T-helper 22 cell (primary cell): ENCODE data around the gene IL17RE.

Source experiments
- DNase-seq: peaks from one replicate; pipeline ENCODE4 v3.0.0-alpha.2; 2020; ENCODE audit warnings: low read depth

The IL17RE gene

DNA sequence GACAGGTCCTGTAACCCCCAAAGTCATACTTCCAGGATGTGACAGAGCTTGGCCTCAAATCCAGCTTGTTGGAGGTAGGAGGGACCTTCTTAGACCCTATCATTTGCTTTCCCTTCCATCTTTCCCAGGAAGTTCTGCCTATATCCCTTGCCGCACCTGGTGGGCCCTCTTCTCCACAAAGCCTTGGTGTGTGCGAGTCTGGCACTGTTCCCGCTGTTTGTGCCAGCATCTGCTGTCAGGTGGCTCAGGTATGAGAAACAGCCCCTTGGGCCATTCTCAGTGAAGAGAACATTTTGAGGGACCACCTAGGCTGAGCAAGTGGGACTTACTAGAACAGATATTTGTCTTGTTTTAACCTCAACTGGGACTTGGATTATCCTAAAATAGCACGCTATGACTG is 1.3 kb downstream of the IL17RE start:
- DNase-seq, result no peak

DNA sequence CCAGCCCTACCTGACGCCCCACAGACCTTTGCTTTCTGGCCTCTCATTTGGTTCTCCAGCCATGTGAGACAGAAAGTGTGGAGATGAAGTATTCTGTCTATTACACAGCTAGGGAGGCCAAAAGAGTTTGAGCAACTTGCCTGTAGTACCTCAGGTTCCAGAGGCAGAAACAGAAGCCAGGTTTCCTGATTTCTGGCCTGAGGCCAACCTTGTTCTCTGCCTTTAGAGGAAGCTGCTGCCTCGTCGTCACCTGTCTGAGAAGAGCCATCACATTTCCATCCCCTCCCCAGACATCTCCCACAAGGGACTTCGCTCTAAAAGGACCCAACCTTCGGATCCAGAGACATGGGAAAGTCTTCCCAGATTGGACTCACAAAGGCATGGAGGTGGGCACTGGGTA is 3.8 kb downstream of the IL17RE start:
- no peak for DNase-seq

DNA sequence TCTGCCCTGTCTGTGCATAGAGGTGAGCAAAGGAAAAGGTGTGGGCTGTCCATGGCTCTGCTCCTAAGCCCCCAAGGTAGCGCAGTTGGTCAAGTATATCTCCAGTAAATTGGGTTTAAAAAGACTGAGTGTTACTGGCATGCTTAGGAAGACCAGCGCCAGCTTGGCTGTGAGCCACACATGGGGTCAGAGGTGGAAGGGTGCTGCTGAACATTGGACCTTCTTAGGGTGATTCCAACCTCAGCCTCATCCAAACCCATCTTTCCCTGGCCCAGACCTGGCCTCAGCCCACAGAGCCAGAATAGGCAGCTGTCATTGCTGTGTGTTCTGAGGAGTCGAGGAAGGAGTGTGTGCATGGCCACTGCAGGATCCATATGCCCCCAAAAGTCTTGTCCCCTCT is 5.6 kb downstream of the IL17RE start:
- DNase-seq, result no peak

DNA sequence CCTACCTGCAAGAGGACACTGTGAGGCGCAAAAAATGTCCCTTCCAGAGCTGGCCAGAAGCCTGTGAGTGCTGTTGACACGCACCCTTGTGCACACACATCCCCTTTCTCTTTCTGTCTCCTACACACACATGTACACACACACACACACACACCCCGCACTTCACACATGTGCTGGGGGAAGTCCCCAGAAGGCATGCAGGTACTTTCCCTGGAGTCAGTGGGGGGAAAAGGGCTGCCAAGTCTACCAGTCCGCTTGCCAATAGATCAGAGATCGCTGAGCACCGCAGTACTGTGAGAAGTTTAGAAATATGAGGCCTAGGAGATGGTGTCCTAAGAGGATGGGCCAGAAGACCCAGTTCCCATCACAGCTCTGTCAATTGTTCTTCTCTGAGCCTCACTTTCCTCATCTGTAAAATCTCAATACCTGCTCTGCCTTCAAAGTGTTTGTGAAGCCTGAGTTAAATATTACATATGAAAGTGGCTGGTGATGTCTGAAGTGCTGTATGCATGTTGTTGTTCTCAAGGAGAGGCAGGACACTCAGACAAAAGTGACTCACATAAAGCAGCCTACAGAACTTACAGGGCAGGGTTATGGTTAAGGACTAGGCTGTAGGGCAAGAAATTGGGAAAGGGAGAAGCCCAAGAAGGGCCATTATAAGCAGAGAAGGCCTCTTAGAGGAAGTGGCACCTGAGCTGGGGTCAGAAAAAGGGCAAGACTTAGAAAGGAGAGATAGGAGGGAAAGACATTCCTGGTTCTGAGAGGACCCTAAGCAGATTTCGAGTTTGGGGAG is 6.8 kb downstream of the IL17RE start:
- DNase-seq, result no peak

DNA sequence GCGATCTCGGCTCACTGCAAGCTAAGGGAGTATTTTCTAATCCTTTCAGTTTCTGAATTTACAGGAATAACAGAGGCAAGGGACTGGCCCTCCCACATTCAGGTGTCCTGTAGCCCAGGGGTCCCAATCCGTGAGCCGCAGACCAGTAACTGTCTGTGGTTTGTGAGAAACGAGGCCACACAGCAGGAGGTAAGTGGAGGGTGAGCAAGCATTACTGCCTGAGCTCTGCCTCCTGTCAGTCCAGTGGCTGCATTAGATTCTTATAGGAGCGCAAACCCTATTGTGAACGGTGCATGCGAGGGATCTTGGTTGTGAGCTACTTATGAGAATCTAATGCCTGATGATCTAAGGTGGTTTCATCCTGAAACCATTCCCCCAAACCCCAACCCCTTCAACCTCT is 9.2 kb downstream of the IL17RE start:
- no peak for DNase-seq

DNA sequence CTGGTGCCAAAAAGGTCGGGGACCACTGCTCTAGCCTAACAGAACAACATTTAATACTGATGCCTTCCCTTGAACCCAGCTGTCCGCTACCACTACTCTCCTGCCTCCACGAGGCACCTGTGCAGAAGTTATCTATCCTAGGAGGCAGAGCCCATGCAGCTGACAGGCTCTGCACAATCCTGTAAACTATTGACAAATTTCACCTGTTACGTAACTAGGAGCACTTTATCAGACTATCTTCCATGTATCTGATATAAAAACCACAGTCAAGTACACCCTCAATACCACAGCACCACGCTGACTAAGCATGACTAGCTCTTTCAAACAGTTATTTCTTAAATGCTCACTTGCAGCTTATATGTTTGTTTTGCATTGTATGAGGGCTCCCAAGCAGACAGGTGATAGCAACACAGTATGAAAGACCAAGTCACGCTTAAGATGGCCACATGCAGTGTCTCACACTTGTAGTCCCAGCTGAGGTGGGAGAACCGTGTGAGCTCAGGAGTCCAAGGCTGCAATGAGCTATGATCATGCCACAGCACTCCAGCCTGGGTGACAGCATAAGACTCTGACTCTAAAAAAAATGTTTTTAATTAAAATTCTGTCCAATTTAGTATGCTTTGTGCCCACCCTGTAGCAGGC is 9.8 kb downstream of the IL17RE start:
- peak; percentile 42 for DNase-seq

DNA sequence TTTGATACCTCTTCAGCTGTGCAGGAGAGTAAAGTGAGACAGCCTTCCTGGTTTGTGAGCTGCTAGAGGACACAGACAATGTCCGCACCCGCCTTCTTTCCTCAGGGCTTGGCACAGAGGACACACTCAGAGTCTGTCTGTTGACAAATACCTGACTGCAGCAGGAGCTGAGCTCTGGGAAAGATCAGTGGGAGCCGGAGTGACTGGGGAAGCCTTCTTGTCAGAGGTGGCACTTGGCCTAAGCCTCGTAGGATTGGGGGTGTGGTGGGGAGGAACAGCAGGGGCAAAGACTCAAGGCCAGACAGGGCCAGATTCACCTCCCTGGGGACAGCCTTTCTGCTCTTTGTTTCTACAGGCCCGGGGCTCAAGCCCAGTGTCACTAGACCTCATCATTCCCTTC is 11.0 kb downstream of the IL17RE start:
- DNase-seq, result no peak

DNA sequence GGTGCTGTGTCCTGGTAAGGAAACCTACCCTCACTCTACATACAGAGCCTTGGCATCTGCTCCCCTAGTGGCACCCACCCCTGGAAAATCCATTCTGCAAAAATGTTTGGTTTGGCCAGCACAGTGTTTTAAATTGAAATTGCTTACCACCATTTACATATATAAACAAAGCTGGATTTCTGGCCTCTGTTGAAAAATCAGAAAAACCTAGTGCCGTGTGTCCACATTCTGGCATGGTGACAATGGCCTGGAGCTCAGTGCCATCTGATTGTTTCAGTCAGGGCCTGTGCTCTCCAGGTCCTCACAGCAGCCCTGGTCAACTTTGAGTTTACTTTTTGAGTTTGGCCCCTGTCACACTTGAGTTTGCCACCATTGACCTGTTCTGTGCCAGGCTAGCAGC is 11.4 kb downstream of the IL17RE start:
- no peak for DNase-seq

DNA sequence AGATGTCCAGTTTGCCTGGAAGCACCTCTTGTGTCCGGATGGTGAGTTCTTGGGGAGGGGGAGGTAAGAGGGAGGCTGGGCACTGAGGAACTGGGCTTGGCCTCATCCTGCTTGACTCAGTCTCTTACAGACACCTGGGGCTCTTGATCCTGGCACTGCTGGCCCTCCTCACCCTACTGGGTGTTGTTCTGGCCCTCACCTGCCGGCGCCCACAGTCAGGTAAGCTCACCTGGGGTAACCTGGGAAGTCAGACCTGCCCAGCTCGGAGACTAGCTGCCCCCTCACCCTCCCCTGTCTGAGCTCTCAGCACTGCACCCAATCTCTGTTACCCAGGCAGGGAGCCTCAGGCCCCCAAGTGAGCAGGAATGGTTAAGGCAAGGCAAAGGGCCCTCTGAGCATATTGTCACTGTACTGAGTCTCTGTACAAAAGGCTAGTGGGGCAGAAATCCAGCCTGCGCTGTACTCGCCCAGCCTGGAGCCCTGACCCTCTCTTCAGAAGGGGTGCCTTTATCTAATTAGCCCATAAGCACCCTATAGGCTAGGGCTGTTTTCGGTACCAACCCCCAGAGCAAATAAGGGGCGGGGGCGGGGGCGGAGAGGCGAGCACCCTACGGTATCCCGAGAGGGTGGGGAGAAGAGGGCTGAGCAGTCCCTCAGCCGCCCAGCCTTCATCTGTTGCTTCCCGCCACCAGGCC is 12.1 kb downstream of the IL17RE start:
- DNase-seq, result no peak

DNA sequence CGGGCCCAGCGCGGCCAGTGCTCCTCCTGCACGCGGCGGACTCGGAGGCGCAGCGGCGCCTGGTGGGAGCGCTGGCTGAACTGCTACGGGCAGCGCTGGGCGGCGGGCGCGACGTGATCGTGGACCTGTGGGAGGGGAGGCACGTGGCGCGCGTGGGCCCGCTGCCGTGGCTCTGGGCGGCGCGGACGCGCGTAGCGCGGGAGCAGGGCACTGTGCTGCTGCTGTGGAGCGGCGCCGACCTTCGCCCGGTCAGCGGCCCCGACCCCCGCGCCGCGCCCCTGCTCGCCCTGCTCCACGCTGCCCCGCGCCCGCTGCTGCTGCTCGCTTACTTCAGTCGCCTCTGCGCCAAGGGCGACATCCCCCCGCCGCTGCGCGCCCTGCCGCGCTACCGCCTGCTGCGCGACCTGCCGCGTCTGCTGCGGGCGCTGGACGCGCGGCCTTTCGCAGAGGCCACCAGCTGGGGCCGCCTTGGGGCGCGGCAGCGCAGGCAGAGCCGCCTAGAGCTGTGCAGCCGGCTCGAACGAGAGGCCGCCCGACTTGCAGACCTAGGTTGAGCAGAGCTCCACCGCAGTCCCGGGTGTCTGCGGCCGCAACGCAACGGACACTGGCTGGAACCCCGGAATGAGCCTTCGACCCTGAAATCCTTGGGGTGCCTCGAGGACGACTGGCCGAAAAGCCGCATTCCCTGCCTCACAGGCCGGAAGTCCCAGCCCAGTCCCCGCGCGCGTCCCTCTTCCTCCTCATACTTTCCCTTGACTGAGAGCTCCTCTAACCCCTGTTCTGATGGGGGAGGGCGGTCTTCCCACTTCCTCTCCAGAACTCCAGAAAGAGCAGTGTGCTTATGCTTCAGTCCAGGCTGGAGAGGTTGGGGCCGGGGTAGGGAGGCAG is 12.8 kb downstream of the IL17RE start:
- no peak for DNase-seq

DNA sequence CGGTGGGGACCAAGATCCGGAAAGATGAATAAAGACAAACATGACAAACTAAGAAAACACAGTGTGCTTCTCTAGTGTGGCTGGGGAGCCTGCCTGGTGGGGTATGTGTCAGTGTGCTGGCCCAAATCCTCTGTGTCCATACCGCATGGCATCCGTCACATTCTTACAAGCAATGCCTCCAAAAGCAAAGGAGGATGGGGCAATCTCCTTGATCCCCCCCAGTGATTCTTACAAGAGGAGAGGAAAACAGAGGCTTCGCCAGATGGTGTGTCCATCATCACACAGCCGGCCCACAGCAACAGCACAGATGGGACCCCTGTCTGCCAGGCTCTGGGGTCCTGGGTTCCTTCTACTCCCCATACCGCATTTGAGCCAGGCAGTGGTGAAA is 13.7 kb downstream of the IL17RE start:
- DNase-seq, result no peak

DNA sequence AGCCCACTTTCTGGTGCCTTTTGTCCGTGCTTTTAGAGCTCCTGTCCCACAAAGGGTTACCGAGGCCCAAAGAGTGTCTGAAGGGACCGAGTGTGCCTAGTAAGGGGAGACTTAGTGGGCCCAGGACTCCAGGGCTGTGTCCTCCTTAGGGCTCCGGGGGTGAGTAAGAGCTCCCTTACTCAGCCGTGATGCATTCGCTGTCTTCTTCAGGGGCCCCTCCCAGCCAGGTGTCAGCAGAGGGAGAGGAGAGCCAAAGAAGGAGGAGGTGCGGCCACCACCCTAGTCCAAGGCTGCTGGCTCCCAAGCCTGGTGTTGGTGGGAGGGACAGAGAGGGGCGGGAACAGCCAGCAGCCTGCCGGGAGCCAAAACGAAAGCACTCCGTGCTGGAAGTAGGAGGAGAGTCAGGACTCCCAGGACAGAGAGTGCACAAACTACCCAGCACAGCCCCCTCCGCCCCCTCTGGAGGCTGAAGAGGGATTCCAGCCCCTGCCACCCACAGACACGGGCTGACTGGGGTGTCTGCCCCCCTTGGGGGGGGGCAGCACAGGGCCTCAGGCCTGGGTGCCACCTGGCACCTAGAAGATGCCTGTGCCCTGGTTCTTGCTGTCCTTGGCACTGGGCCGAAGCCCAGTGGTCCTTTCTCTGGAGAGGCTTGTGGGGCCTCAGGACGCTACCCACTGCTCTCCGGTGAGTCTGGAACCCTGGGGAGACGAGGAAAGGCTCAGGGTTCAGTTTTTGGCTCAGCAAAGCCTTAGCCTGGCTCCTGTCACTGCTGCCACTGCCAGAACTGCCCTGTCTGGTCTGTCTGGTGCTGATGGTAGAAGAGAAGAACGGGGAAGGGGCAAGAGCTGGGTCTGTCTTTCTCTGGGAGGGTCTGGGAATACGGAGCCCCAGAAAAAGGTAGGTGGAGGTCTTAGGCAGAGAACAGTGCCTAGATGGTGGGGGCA is 14.4 kb downstream of the IL17RE start, which contains the start of gene IL17RC:
Gene IL17RC, plus strand, starts transcription at position 365 of the 947 bp plus-strand sequence. Its CDS starts 218 bp downstream, at position 583.
- no peak for DNase-seq

DNA sequence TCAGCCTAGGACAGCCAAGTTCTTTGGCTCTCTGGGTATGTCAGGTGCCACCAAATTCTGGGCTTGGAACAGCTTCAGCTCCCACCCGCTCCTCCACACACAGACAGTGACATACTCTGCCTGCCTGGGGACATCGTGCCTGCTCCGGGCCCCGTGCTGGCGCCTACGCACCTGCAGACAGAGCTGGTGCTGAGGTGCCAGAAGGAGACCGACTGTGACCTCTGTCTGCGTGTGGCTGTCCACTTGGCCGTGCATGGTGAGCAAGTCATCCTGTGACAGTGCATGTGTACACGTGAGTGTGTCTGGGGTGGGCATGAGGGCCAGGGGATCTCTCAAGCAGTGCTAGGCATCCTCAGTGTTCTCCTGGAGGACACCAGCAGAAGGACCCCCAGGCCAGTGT is 15.2 kb downstream of the IL17RE start:
- no peak for DNase-seq

DNA sequence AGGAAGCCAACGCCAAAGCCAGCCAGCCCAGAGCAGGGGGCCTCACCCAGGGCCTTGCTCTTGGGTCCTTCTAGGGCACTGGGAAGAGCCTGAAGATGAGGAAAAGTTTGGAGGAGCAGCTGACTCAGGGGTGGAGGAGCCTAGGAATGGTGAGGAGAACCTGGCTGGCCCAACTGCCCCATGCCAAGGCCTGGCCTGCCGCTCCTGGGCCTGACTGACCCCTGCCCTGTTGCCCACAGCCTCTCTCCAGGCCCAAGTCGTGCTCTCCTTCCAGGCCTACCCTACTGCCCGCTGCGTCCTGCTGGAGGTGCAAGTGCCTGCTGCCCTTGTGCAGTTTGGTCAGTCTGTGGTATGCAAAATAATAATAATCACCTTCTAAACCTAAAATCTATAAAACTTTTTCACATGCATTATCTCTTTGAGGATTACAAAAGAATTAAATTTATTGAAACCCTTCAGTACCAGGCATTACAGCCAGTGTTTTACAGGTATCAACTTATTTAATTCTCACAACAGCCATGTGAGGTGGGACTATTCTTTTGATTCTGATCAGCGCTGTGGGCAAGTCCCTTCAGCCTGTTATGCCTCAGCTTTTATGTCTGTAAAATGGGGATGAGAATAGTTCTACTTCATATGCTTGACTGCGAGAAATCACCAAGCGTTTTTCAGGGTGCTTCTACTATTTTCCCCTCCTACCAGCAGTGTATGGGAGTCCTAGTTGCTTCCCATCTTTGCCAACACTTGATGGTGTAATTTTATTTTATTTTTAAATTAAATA is 15.8 kb downstream of the IL17RE start:
- DNase-seq, result no peak

DNA sequence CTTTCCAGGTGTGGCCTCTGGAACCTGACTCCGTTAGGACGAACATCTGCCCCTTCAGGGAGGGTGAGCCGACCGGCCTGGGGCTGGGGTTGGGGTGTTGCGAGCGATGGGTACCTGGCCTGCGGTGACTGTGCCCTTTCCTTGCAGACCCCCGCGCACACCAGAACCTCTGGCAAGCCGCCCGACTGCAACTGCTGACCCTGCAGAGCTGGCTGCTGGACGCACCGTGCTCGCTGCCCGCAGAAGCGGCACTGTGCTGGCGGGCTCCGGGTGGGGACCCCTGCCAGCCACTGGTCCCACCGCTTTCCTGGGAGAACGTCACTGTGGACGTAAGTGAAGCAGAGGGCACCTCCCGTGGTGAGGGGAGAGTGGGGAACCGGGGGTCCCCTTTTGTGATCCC is 25.5 kb downstream of the IL17RE start:
- DNase-seq, result no peak

DNA sequence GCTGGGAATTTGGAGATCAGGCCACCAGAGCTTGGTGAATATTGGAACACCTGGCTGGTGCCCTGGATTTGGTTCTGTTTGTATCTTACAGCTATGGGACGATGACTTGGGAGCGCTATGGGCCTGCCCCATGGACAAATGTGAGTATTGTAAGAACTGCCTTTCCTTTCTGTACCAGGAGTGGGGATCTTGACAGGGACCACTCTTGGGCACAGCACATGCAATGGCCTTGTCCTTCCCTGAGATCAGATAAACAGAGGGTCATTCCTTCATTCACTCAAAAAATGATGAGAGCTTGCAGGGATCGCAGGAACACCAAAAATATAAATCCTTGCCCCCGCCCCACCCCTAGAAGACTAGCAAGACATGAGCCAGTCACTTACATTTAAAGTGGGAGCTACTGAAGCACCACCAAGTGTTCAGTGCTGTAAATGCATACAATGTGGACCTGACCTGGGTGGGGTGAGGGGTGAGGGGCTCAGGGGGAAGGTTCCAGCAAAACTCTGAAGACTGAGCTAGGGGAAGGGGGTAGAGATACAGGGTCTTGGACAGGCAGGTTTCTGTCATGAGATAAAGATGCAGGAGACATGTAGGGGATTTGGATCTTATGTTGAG is 28.3 kb downstream of the IL17RE start:
- no peak for DNase-seq

DNA sequence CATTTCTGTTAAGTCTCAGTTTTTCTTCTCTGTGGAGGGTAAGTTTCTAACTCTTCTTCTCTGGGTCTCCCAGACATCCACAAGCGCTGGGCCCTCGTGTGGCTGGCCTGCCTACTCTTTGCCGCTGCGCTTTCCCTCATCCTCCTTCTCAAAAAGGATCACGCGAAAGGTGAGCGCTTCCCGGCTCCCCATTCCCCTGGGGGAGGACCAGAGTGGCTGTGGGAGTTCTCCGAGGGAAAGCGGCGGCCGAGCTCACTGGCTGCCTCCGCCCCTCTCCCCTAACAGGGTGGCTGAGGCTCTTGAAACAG is 29.8 kb downstream of the IL17RE start:
- no peak for DNase-seq

DNA sequence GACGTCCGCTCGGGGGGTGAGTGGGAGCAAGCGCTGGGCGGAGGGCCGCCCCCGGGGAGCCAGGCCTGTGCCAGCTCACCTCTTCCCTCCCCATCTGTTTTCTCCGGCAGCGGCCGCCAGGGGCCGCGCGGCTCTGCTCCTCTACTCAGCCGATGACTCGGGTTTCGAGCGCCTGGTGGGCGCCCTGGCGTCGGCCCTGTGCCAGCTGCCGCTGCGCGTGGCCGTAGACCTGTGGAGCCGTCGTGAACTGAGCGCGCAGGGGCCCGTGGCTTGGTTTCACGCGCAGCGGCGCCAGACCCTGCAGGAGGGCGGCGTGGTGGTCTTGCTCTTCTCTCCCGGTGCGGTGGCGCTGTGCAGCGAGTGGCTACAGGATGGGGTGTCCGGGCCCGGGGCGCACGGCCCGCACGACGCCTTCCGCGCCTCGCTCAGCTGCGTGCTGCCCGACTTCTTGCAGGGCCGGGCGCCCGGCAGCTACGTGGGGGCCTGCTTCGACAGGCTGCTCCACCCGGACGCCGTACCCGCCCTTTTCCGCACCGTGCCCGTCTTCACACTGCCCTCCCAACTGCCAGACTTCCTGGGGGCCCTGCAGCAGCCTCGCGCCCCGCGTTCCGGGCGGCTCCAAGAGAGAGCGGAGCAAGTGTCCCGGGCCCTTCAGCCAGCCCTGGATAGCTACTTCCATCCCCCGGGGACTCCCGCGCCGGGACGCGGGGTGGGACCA is 30.4 kb downstream of the IL17RE start:
- peak; percentile 76 for DNase-seq

DNA sequence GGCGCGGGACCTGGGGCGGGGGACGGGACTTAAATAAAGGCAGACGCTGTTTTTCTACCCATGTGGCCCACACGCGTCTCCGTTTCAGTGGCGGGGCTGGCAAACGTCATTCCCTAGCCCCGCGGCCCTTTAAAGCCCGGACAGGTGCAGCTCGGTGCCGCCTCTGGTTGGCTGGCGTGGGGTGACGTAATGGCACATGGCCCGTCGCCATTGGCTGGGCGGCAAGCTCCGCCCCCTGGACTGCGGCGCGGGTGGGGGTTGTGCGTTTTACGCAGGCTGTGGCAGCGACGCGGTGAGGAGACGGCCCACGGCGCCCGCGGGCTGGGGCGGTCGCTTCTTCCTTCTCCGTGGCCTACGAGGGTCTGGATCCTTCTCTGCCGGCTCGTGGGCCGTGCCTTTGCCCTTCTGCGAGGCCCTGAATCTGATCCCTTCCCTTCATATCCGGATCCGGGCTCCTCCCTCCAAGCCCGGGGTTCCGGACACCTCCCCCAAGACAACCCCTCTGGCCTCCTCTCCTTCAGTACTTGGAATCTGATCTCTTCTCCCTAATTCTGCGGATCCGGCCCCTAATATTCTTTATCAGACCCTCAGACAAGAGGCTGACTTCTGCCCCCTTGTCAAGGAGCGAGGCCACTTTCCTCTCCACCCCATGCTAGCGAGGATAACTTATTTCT is 31.1 kb downstream of the IL17RE start, which contains the start of gene CRELD1:
Gene CRELD1, plus strand, starts transcription at position 274 of the 674 bp plus-strand sequence. CDS start 605 bp downstream, outside the sequence.
- DNase-seq, result peak; percentile 94
